Adrenal gland (tissue), 5 donors: ENCODE data around the gene PTPN20.
"Not testable (repeated sequence)": the region's sequence is repeated elsewhere in the genome, so short reads cannot be mapped to it uniquely, and the experiment has no call there.

Experiments used
- POLR2A ChIP-seq, 2 donors: fragments of 450-650 bp; IDR thresholded peaks; one replicate each; pipeline ENCODE4 v1.6.1; 2017; ENCODE audit warnings: antibody characterized with exemption in 2 of 2, mild to moderate bottlenecking in 2 of 2, moderate library complexity in 1 of 2
- TF ChIP-seq, protein P1 (sequence below), 6 experiments: fragments of 450-650 bp in 4 of 6; fragments of 200-600 bp in 2 of 6; sonication (generic) in 1 of 6; IDR thresholded peaks; 1 replicate in 5 of 6; 2 replicates in 1 of 6; pipeline versions ENCODE4 v1.5.1 to v1.8.0; 2016 to 2021; ENCODE audit warnings: antibody characterized with exemption in 6 of 6, mild to moderate bottlenecking in 2 of 6, moderate library complexity in 1 of 6
- donor health status: DM: no; HTN: no; CAD: no.

GRCh38 chr10:46948687-46949518 lies 37.7 kb downstream of the PTPN20 start:
- TF ChIP-seq POLR2A (IDR thresholded peaks at IDR 0.05), result not testable (repeated sequence)
- TF ChIP-seq, protein P1, sequence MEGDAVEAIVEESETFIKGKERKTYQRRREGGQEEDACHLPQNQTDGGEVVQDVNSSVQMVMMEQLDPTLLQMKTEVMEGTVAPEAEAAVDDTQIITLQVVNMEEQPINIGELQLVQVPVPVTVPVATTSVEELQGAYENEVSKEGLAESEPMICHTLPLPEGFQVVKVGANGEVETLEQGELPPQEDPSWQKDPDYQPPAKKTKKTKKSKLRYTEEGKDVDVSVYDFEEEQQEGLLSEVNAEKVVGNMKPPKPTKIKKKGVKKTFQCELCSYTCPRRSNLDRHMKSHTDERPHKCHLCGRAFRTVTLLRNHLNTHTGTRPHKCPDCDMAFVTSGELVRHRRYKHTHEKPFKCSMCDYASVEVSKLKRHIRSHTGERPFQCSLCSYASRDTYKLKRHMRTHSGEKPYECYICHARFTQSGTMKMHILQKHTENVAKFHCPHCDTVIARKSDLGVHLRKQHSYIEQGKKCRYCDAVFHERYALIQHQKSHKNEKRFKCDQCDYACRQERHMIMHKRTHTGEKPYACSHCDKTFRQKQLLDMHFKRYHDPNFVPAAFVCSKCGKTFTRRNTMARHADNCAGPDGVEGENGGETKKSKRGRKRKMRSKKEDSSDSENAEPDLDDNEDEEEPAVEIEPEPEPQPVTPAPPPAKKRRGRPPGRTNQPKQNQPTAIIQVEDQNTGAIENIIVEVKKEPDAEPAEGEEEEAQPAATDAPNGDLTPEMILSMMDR (IDR thresholded peaks at IDR 0.05), result not testable (repeated sequence)
